GM12874 (cell line): Measurements from ENCODE around the gene NSL1.

Experiments
- CTCF ChIP-seq: IDR thresholded peaks from 2 replicates; pipeline ENCODE4 v1.5.1; 2011; ENCODE audit warnings: low read depth, mild to moderate bottlenecking, control low read depth, low read length, moderate library complexity; ENCODE audit not compliant: insufficient read depth

The NSL1 gene

GRCh38 chr1:212822956-212823355, 31.4 kb upstream of the NSL1 start:
- TF ChIP-seq CTCF, result no peak

GRCh38 chr1:212820969-212821368, 29.4 kb upstream of the NSL1 start:
- TF ChIP-seq CTCF, result no peak

GRCh38 chr1:212819726-212820125, 28.1 kb upstream of the NSL1 start:
- no peak for TF ChIP-seq CTCF

- no peak for TF ChIP-seq CTCF
Measured at GRCh38 chr1:212816567-212817278, 25.1 kb upstream of the NSL1 start.

- peak; percentile 13; the same call in 1 of the 2 replicates for TF ChIP-seq CTCF
Measured at GRCh38 chr1:212814537-212815334, 23.2 kb upstream of the NSL1 start.

GRCh38 chr1:212805767-212806166, 14.2 kb upstream of the NSL1 start:
- no peak for TF ChIP-seq CTCF

- no peak for TF ChIP-seq CTCF
Measured at GRCh38 chr1:212797681-212798080, 6.1 kb upstream of the NSL1 start.
